GM19467 (cell line): ENCODE data around the gene OR52W1.

ENCODE experiments used
- ATAC-seq: cut with Tn5 transposase; IDR thresholded peaks from one replicate; pipeline ENCODE4 v1.9.1; 2021; ENCODE audit warnings: mild to moderate bottlenecking, moderate library complexity; ENCODE audit not compliant: unreplicated experiment

OR52W1 gene

GRCh38 chr11:6199174-6199810 is at the start of gene OR52W1:
Gene OR52W1, plus strand, starts transcription at chr11:6199224. Its CDS starts 0 bp downstream, at chr11:6199224.
- ATAC-seq = no peak

GRCh38 chr11:6151117-6151516 is 47.9 kb upstream of the OR52W1 start:
- ATAC-seq = no peak

- no peak for ATAC-seq
Measured at GRCh38 chr11:6152126-6152525, 46.9 kb upstream of the OR52W1 start.

GRCh38 chr11:6156628-6157359 is 42.2 kb upstream of the OR52W1 start:
- no peak for ATAC-seq

GRCh38 chr11:6170226-6170625 is 28.8 kb upstream of the OR52W1 start, which contains the start of gene OR52B2:
Gene OR52B2, minus strand, starts transcription at chr11:6170326. Its CDS starts 0 bp downstream, at chr11:6170326.
- ATAC-seq = no peak

GRCh38 chr11:6175440-6175839 is 23.6 kb upstream of the OR52W1 start:
- no peak for ATAC-seq

GRCh38 chr11:6191742-6192141 is 7.3 kb upstream of the OR52W1 start:
- no peak for ATAC-seq

GRCh38 chr11:6194065-6194581 is 4.9 kb upstream of the OR52W1 start:
- no peak for ATAC-seq

- ATAC-seq = no peak
Measured at GRCh38 chr11:6196396-6196795, 2.6 kb upstream of the OR52W1 start.

- no peak for ATAC-seq
Measured at GRCh38 chr11:6197466-6198200, 1.4 kb upstream of the OR52W1 start.

- no peak for ATAC-seq
Measured at GRCh38 chr11:6200975-6201374, 2.0 kb downstream of the OR52W1 start.

GRCh38 chr11:6201481-6201880 is 2.5 kb downstream of the OR52W1 start:
- no peak for ATAC-seq

- no peak for ATAC-seq
Measured at GRCh38 chr11:6202041-6202440, 3.0 kb downstream of the OR52W1 start.

GRCh38 chr11:6203327-6203726 is 4.3 kb downstream of the OR52W1 start:
- peak; percentile 74 for ATAC-seq

- ATAC-seq = no peak
Measured at GRCh38 chr11:6204706-6205105, 5.7 kb downstream of the OR52W1 start.

- ATAC-seq = no peak
Measured at GRCh38 chr11:6205366-6205765, 6.3 kb downstream of the OR52W1 start, which contains the start of gene C11orf42. Gene C11orf42, plus strand, starts transcription at chr11:6205557. Its CDS starts 59 bp downstream, at chr11:6205616.

- no peak for ATAC-seq
Measured at GRCh38 chr11:6206456-6207180, 7.6 kb downstream of the OR52W1 start.

GRCh38 chr11:6209801-6210200 is 10.8 kb downstream of the OR52W1 start:
- ATAC-seq = no peak

- no peak for ATAC-seq
Measured at GRCh38 chr11:6210274-6210955, 11.4 kb downstream of the OR52W1 start.

GRCh38 chr11:6214530-6214929 is 15.5 kb downstream of the OR52W1 start:
- no peak for ATAC-seq
